GM21723 (cell line): ENCODE results near the gene TCEAL6.
"Not testable (repeated sequence)": the region's sequence is repeated elsewhere in the genome, so short reads cannot be mapped to it uniquely, and the experiment has no call there.

Experiments used
- ATAC-seq: cut with Tn5 transposase; IDR thresholded peaks from one replicate; pipeline ENCODE4 v1.9.1; 2021; ENCODE audit warnings: mild to moderate bottlenecking, moderate library complexity; ENCODE audit not compliant: unreplicated experiment

Gene TCEAL6

DNA sequence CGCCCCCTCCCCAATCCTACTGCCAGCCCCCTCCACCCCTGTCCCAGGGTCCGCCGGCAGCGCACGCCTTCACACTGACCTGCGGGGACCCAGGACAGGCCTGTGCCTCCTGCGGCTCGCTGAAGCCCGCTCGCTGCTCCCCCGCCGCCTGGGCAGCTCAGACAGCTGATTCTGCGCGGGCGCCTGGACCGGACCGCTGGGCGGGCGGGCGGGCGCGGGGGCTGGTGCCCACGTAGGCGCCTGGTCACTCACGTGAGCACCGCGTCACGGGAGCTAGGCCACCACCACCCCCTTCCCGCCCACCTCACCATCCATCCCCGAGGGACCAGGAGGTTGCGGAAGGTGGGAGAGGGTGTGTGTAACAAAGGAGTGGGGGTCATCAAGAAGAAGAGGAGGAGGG lies at the start of gene TCEAL6:
Gene TCEAL6 (minus strand): TSS at position 208 of the 400 bp plus-strand sequence.
- ATAC-seq = not testable (repeated sequence)

DNA sequence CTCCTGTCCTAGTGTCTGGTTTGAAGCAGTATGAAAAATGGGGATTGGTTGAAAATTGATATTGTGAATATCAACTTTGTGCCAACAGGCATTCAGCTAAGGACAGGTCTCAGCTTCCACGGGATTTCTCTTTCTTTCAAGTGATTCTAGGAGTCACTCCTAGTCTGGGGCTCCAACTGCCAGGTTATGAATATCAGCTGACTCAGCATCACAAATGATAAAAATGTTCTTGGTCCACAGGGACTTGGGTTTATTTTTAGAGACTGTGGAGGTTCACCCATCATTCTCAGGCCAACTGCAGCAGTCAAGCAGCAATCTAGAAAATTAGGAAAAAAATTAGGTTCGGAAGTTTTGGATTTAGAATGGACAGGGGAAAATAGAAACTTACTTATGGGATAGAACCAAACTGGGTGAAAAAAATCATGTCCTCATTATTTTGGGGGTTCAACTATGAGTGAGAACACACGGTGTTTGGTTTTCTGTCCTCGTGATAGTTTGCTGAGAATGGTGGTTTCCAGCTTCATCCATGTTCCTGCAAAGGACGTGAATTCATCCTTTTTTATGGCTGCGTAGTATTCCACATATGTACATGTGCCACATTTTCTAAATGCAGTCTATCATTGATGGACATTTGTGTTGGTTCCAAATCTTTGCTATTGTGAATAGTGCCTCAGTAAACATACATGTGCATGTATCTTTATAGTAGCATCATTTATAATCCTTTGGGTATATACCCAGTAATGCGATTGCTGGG lies 43.9 kb upstream of the TCEAL6 start:
- ATAC-seq = no peak

DNA sequence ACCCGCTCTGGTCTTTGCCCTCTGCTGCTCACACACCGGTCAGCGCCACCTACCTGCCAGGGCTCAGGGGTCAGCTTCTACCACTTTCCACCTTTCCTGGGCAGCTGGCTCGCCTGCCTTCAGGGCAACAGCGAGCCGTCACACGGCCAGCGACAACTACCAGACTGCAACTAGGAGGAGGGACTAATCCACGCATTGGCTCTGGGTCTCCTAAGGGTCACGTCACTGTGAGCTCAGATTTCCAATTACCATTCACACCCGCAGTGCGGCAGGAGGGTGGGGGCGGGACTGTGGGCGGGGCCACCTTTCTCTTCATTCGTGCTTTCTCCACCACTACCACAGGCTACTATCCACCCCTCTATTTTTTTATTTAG lies 13.5 kb upstream of the TCEAL6 start, which contains the start of gene BEX5:
Gene BEX5 (minus strand): TSS at position 172 of the 374 bp plus-strand sequence. CDS start 1,712 bp downstream, outside the sequence.
- peak; percentile 98 for ATAC-seq

DNA sequence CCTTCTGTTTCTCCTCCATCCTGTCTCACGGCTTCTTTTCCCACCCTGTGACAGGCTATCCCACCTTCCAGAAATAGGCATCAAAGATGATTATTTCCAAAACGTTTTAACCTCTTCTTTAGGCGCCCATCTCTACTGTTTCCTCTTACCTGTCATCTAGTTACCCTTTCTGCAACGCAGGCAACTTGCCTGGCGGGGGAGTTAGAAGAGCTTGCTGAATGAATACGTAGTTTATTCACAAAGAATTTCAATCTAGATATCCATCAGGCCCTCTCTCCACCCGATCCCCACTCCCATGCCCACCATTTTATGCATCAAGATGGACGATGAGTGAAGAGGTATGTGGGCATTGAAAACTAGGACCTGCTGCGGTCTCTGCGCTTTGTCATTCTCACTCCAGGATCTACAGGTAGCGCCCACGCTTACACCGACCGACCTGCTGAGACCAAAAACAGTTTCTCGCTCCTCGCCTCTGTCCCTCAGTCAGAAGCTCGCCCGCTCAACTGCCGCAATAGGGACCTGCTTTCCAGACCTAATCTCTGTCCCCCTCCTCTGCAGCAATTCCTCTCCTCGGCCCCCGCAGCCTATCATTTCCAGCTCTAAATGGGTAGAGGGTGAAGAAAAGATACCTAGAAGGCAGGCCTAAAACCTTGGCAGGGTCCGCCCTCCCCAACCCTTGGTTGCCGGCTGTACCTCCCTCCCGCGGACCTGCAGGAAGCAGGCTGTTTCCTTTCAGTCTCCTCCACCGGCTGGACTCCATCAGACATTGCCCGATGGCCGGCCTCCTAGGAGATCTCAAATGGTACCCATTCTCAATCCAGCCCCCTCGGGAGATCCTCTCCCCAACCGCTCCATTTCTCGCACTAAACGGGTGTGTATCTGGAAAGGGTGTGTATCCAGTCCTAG lies 12.9 kb upstream of the TCEAL6 start:
- ATAC-seq = peak; percentile 50

DNA sequence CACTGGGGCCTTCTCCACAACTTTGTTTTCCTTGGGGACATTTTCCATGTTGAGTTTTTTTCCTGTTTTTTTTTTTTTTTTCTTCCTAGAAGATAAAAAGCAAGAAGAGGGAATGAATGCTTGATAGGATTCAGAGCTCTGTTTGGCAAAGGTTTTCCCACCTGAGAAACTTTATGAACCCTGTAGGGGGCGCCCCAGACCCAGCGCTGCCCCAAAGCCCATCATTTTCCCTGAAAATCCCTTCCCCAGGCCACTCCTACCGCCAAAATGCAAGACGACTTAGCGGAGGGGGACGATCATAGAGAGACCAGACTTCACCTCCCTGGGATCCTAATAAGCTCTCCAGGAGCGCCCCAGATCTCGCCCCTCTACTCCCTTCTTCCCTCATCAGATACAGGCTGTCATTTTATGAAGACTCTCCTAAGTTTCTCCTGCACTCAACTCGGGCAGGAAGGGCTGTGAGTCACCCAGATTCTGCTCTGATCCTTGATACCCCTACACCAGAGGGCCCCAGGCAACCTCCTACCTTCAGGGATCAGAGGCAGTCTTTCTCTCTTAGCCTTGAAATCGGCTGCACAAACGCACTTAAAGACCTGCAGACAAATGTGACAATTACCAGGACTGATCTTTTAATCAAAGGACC lies 12.1 kb upstream of the TCEAL6 start:
- no peak for ATAC-seq

DNA sequence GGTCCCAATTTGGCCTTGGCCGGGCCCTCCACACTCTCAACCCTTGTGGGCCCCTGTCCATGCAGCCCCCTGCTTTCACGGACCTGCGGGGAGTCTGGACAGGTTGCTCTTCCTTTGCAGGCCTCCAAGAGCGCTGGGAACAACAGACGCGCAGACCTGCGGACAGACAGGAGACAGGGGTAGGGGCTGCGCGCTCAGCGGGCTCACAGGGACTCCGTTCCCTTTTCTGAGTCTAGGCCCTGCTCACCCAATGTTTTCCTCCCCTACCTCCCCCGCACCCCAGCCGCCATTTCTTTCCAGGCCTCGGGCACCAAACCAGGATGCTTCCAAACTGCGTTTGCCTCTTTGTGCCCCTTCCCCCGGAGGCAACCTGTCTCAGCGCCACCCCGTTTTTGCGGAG lies 650 bp downstream of the TCEAL6 start:
- ATAC-seq = not testable (repeated sequence)

DNA sequence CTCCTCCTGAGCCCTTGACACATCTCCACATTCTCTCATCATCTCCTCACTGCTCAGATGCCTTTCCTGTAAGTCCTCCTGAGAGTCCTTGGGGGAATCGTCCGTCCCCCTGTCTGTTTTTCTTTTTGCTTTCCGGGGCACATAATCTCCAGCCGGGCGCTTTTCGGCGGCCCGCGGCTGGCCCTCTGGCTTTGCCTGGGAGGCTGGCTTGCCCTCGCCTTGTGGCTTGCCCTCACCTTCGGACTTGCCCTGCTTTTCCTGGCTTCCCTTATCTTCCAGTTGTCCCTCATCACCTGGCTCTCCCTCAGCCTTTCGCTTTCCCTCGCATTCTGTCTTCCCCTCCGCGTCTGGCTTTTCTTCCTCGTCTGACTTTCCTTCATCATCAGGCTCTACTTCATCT lies 1.4 kb downstream of the TCEAL6 start:
- not testable (repeated sequence) for ATAC-seq

DNA sequence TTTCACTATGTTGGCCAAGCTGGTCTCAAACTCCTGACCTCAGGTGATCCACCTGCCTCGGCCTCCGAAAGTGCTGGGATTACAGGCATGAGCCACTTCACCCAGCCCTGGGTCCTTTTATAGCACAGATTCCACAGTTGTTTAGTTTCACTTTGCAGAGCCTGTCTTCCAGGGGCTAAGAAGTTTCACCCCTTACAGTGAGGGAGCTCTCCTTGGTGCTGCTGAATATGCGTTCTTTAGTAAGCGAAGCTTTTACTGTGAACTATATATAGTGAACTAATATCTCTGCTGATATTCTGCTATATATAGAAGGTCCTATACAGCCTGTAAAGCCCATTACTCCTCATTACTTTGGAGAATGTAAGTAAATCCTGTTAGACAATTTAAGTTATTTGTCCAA lies 4.2 kb downstream of the TCEAL6 start:
- ATAC-seq = no peak

DNA sequence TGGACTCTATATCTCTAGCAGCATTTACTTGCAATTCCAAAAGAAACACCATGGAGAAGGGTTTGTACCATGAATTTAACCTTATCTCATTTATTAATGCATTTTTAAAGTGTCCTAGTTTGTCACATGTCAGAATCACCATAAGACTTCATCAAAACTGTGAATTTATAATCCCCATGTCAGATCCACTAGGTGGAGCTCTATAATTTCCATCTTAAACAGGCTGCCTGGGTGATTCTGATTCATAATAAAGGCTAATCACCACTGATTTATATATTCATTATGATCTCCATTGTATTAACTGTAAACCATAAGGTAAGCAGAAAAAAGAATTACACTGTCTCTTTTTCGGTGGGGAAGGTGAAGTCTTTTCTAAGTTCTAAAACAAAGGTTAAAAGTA lies 12.8 kb downstream of the TCEAL6 start:
- no peak for ATAC-seq

DNA sequence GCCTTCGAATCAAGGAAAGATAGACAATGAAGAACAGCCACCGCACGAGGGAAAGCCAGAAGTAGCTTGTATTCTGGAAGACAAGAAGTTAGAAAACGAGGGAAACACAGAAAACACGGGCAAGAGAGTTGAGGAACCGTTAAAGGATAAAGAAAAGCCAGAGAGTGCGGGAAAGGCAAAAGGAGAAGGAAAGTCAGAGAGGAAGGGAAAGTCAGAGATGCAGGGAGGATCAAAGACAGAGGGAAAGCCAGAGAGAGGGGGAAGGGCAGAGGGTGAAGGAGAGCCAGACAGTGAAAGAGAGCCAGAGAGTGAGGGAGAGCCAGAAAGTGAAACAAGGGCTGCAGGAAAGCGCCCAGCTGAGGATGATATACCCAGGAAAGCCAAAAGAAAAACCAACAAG lies 15.4 kb downstream of the TCEAL6 start:
- no peak for ATAC-seq

DNA sequence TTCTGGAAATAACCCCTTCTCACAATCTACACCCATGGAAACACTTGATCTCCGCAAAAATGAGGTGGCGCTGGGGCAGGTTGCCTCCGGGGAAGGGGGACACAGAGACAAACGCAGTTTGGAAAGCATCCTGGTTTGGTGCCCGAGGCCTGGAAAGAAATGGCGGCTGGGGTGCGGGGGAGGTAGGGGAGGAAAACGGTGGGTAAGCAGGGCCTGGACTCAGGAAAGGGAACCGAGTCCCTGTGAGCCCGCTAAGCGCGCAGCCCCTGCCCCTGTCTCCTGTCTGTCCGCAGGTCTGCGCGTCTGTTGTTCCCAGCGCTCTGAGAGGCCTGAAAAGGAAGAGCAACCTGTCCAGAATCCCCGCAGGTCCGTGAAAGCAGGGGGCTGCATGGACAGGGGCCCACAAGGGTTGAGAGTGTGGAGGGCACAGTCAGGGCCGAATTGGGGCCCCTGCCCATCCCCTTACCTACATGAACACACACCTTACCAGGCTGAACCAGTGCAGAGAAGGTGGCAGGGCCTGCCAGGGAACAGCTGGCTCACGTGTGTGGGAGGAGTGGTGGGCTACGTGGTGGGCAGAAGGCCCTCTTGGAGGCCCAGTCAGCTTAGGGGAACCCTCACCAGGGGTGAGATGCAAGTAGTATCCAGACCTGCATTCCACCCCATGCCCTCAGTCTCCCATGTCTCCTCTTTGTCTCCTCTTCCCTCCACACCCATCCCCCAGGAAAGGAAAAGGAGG lies 16.0 kb downstream of the TCEAL6 start:
- ATAC-seq = not testable (repeated sequence)

DNA sequence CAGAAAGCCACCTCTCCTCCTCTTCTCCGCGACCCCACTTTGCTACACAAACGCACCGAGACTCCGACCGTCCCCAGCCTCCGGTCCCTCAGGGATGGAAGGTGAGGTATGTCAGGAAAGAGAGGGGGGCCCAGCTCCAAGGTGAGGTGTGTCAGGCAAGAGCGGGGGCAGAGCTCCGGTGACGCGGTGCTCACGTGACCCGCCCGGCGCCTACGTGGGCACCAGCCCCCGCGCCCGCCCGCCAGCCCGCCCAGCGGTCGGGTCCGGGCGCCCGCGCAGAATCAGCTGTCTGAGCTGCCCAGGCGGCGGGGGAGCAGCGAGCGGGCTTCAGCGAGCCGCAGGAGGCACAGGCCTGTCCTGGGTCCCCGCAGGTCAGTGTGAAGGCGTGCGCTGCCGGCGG lies 16.8 kb downstream of the TCEAL6 start, which contains the start of gene TCEAL2:
Gene TCEAL2 (plus strand): TSS at position 244 of the 400 bp plus-strand sequence. CDS start 1,152 bp downstream, outside the sequence.
- not testable (repeated sequence) for ATAC-seq

DNA sequence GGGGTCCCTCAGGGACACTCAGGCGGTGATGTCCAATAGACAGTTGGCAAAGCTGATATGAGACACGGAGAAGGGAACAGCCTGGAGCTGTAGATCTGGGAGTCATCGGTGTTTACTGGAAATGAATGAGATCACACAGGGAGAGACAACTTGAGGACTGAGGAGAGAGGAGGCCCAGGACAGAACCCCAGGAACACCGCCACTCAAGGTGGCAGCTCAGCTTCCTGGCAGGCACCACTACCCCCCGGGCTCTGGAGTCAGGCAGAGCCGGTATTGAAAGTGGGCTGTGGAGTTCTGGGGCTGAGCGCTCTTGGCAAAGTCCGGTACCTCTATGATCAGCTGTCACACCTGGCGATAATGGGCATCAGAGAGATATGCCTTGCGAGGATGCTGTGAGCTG lies 17.3 kb downstream of the TCEAL6 start:
- ATAC-seq = not testable (repeated sequence)

DNA sequence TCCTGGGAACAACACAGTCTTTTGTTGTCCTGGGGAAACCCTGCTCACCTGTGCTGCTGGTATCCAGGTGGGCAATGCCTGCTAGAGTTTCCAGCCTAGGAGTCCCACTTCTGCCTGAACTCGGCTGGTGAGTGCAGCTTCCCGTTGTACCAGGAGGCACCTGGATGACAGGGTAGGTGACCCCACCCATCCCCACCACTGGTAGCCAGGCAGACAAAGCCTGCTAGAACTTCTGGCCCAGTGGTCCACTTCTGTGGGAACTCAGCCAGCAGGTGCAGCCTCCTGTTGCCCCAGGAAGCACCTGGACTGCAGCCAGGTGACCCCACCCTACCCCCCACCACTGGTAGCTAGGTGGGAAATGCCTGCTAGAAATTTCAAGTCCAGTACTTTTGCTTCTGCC lies 26.5 kb downstream of the TCEAL6 start:
- no peak for ATAC-seq

DNA sequence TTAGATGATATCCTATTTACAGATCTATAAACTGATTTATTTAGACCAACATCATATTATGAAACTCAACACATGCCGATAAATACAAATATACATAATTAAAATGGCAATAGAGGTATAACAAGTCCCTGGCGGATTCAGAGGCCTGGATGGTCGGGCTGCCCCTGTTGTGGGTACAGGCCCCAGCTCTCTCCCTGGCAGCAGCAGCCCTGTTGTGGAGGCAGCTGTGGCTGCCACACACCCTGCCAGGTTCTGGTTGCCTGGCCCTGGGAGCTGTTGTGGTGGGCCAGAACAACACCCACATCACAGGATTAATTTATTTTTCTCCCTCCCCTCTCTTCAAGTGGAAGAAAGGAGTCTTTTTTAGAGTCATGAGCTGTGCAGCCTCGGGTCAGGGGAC lies 28.9 kb downstream of the TCEAL6 start:
- ATAC-seq = no peak
